ENCODE data around the gene FAM25G.
"Not testable (repeated sequence)": the region's sequence is repeated elsewhere in the genome, so short reads cannot be mapped to it uniquely, and the experiment has no call there.

FAM25G gene

GRCh38 chr10:47491600-47491999 lies at the start of gene FAM25G:
FAM25G (minus strand) TSS chr10:47491700; CDS start chr10:47491674, 26 bp downstream.
- not testable (repeated sequence) for DNase-seq (ENCODE audit: low spot score)

- not testable (repeated sequence) for DNase-seq (ENCODE audit: low spot score)
Measured at GRCh38 chr10:47536430-47536829, 44.9 kb upstream of the FAM25G start.

GRCh38 chr10:47523475-47523874 lies 32.0 kb upstream of the FAM25G start, which contains the start of gene AGAP9:
AGAP9 (minus strand) TSS chr10:47523638; CDS start chr10:47523526, 112 bp downstream.
- not testable (repeated sequence) for DNase-seq (ENCODE audit: low spot score)

- DNase-seq (ENCODE audit: low spot score) = not testable (repeated sequence)
Measured at GRCh38 chr10:47502313-47502712, 10.8 kb upstream of the FAM25G start.

- not testable (repeated sequence) for DNase-seq (ENCODE audit: low spot score)
Measured at GRCh38 chr10:47494226-47494625, 2.7 kb upstream of the FAM25G start.

- DNase-seq (ENCODE audit: low spot score) = not testable (repeated sequence)
Measured at GRCh38 chr10:47489630-47490029, 1.9 kb downstream of the FAM25G start.

- DNase-seq (ENCODE audit: low spot score) = not testable (repeated sequence)
Measured at GRCh38 chr10:47485943-47486342, 5.6 kb downstream of the FAM25G start.

- DNase-seq (ENCODE audit: low spot score) = not testable (repeated sequence)
Measured at GRCh38 chr10:47484786-47485185, 6.7 kb downstream of the FAM25G start.

- not testable (repeated sequence) for DNase-seq (ENCODE audit: low spot score)
Measured at GRCh38 chr10:47483923-47484322, 7.6 kb downstream of the FAM25G start, which contains the start of gene ANXA8. ANXA8 (minus strand) TSS chr10:47484115; CDS start chr10:47483933, 182 bp downstream.

GRCh38 chr10:47482367-47482766 lies 9.1 kb downstream of the FAM25G start:
- not testable (repeated sequence) for DNase-seq (ENCODE audit: low spot score)

- DNase-seq (ENCODE audit: low spot score) = not testable (repeated sequence)
Measured at GRCh38 chr10:47481768-47482181, 9.7 kb downstream of the FAM25G start.

GRCh38 chr10:47481182-47481766 lies 10.2 kb downstream of the FAM25G start:
- not testable (repeated sequence) for DNase-seq (ENCODE audit: low spot score)

GRCh38 chr10:47480133-47480532 lies 11.4 kb downstream of the FAM25G start:
- not testable (repeated sequence) for DNase-seq (ENCODE audit: low spot score)

GRCh38 chr10:47478114-47478513 lies 13.4 kb downstream of the FAM25G start:
- not testable (repeated sequence) for DNase-seq (ENCODE audit: low spot score)

GRCh38 chr10:47477078-47477477 lies 14.4 kb downstream of the FAM25G start:
- DNase-seq (ENCODE audit: low spot score) = not testable (repeated sequence)

- not testable (repeated sequence) for DNase-seq (ENCODE audit: low spot score)
Measured at GRCh38 chr10:47475101-47475500, 16.4 kb downstream of the FAM25G start.

- not testable (repeated sequence) for DNase-seq (ENCODE audit: low spot score)
Measured at GRCh38 chr10:47473516-47473915, 18.0 kb downstream of the FAM25G start.

GRCh38 chr10:47472647-47473046 lies 18.9 kb downstream of the FAM25G start:
- DNase-seq (ENCODE audit: low spot score) = not testable (repeated sequence)

- DNase-seq (ENCODE audit: low spot score) = not testable (repeated sequence)
Measured at GRCh38 chr10:47472072-47472471, 19.4 kb downstream of the FAM25G start.

GRCh38 chr10:47468731-47469528 lies 22.6 kb downstream of the FAM25G start:
- not testable (repeated sequence) for DNase-seq (ENCODE audit: low spot score)

GRCh38 chr10:47467957-47468356 lies 23.5 kb downstream of the FAM25G start:
- DNase-seq (ENCODE audit: low spot score) = not testable (repeated sequence)

- not testable (repeated sequence) for DNase-seq (ENCODE audit: low spot score)
Measured at GRCh38 chr10:47467458-47467857, 24.0 kb downstream of the FAM25G start.

Measured in D341Med (cell line).